ENCODE results near the gene AUTS2.

DNA sequence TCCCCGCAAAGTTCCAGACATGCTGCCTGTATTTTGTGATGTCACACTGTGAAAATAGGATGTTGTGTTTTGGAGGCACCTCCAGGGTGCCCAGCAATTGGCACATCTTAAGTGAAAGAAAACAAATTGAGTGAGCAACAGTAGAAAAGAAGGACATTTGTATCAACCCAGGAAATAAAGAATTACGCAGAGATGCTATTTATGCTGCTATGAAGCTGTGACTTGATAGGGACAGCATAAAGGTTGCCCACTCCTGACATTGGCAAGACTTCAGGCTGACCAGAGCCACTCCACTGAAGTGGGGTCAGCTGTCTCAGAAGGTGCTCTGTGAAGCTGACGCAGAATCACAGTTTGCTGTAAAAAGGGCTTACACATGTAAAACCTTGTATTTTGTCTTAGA, 803.8 kb downstream of the AUTS2 start:
- TF ChIP-seq, protein P1, sequence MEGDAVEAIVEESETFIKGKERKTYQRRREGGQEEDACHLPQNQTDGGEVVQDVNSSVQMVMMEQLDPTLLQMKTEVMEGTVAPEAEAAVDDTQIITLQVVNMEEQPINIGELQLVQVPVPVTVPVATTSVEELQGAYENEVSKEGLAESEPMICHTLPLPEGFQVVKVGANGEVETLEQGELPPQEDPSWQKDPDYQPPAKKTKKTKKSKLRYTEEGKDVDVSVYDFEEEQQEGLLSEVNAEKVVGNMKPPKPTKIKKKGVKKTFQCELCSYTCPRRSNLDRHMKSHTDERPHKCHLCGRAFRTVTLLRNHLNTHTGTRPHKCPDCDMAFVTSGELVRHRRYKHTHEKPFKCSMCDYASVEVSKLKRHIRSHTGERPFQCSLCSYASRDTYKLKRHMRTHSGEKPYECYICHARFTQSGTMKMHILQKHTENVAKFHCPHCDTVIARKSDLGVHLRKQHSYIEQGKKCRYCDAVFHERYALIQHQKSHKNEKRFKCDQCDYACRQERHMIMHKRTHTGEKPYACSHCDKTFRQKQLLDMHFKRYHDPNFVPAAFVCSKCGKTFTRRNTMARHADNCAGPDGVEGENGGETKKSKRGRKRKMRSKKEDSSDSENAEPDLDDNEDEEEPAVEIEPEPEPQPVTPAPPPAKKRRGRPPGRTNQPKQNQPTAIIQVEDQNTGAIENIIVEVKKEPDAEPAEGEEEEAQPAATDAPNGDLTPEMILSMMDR (IDR thresholded peaks at IDR 0.05; ENCODE audit: low read length), result no peak
- no peak for TF ChIP-seq EZH2 (IDR thresholded peaks at IDR 0.05; ENCODE audit: borderline replicate concordance, low read length)

Data from OCI-LY1 (cell line).